ENCODE data around the gene ZNF417.

- TF ChIP-seq ARNTL (CRISPR knock-in tag; IDR thresholded peaks at IDR 0.05; ENCODE audit: borderline replicate concordance, low read depth): no peak
- TF ChIP-seq, protein P1, sequence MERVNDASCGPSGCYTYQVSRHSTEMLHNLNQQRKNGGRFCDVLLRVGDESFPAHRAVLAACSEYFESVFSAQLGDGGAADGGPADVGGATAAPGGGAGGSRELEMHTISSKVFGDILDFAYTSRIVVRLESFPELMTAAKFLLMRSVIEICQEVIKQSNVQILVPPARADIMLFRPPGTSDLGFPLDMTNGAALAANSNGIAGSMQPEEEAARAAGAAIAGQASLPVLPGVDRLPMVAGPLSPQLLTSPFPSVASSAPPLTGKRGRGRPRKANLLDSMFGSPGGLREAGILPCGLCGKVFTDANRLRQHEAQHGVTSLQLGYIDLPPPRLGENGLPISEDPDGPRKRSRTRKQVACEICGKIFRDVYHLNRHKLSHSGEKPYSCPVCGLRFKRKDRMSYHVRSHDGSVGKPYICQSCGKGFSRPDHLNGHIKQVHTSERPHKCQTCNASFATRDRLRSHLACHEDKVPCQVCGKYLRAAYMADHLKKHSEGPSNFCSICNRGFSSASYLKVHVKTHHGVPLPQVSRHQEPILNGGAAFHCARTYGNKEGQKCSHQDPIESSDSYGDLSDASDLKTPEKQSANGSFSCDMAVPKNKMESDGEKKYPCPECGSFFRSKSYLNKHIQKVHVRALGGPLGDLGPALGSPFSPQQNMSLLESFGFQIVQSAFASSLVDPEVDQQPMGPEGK (CRISPR knock-in tag; IDR thresholded peaks at IDR 0.05; ENCODE audit: borderline replicate concordance): no peak
- TF ChIP-seq TSHZ2 (CRISPR knock-in tag; IDR thresholded peaks at IDR 0.05): no peak
- TF ChIP-seq CREB5 (CRISPR knock-in tag; IDR thresholded peaks at IDR 0.05; ENCODE audit: low read depth): no peak
- no peak for TF ChIP-seq PPARA (CRISPR knock-in tag; IDR thresholded peaks at IDR 0.05; ENCODE audit: borderline replicate concordance)
- TF ChIP-seq ZNF565 (CRISPR knock-in tag; conservative IDR thresholded peaks at IDR 0.05; ENCODE audit: low read depth): no peak
- TF ChIP-seq ZC3H10 (CRISPR knock-in tag; IDR thresholded peaks at IDR 0.05): no peak
- no peak for TF ChIP-seq TCF4 (CRISPR knock-in tag; IDR thresholded peaks at IDR 0.05; ENCODE audit: borderline replicate concordance)
- no peak for TF ChIP-seq ISL1 (CRISPR knock-in tag; IDR thresholded peaks at IDR 0.05)
- no peak for TF ChIP-seq GLIS3 (CRISPR knock-in tag; IDR thresholded peaks at IDR 0.05)
- TF ChIP-seq, protein P2, sequence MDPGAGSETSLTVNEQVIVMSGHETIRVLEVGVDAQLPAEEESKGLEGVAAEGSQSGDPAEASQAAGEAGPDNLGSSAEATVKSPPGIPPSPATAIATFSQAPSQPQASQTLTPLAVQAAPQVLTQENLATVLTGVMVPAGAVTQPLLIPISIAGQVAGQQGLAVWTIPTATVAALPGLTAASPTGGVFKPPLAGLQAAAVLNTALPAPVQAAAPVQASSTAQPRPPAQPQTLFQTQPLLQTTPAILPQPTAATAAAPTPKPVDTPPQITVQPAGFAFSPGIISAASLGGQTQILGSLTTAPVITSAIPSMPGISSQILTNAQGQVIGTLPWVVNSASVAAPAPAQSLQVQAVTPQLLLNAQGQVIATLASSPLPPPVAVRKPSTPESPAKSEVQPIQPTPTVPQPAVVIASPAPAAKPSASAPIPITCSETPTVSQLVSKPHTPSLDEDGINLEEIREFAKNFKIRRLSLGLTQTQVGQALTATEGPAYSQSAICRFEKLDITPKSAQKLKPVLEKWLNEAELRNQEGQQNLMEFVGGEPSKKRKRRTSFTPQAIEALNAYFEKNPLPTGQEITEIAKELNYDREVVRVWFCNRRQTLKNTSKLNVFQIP (CRISPR knock-in tag; IDR thresholded peaks at IDR 0.05; ENCODE audit: borderline replicate concordance, low read depth): no peak
Measured at GRCh38 chr19:57927587-57927986, 11.2 kb upstream of the ZNF417 start.
